Activated CD4-positive, alpha-beta T cell treated with anti-CD3 and anti-CD28 coated beads for 36 hours (primary cell): ENCODE data around the gene RAI1. TPM values are rescaled to one million over a fixed set of nuclear protein-coding genes. Genes with fewer than 3 reads are reported as not detected.

Experiments
- ATAC-seq: fragments of 200-7000 bp; cut with Tn5 transposase; one replicate; pipeline ENCODE4 v1.10.0; 2021; ENCODE audit warnings: mild to moderate bottlenecking, moderate library complexity
- CTCF ChIA-PET: fragments of 350-600 bp; sonication (Branson Sonifier 250); formaldehyde crosslinking; loops from one replicate; lab custom pipeline; 2021; ENCODE audit warnings: antibody characterized with exemption; lab: Charles Lee
- POLR2A ChIA-PET: fragments of 350-600 bp; sonication (Branson Sonifier 250); formaldehyde crosslinking; loops from one replicate; lab custom pipeline; 2021; ENCODE audit warnings: antibody characterized with exemption, inconsistent platforms; lab: Charles Lee
- DNase-seq: peaks from one replicate; pipeline ENCODE4 v3.0.0-alpha.2; 2020
- H3K27ac Mint-ChIP-seq: one replicate; pipeline ENCODE4 v1.8.0; 2021; ENCODE audit warnings: mixed read lengths
- H3K27me3 Mint-ChIP-seq: one replicate; pipeline ENCODE4 v1.8.0; 2021; ENCODE audit warnings: mixed read lengths
- H3K36me3 Mint-ChIP-seq: one replicate; pipeline ENCODE4 v1.8.0; 2021; ENCODE audit warnings: low read depth, mixed read lengths
- H3K4me1 Mint-ChIP-seq: one replicate; pipeline ENCODE4 v1.8.0; 2021; ENCODE audit warnings: mixed read lengths
- H3K4me3 Mint-ChIP-seq: one replicate; pipeline ENCODE4 v1.8.0; 2021; ENCODE audit warnings: mild to moderate bottlenecking, moderate library complexity, mixed read lengths
- H3K9me3 Mint-ChIP-seq: one replicate; pipeline ENCODE4 v1.8.0; 2021; ENCODE audit warnings: low read depth, mixed read lengths
- intact Hi-C, 2 experiments: fragments of 100-400 bp; cut with DNase I in 1 of 2; cut with micrococcal nuclease in 1 of 2; formaldehyde crosslinking; loops; one replicate each; pipeline versions ENCODE4 v1.14.2 to v1.15.1; 2022 to 2024; cut with DNase I, micrococcal nuclease
- total RNA-seq, 2 experiments: library from RNA; stranded (reverse); gene quantifications; one replicate each; pipeline ENCODE4 v1.2.3, GENCODE V29; 2021

Gene RAI1
- total RNA-seq, 2 experiments from 2014 or later, result 13.6 to 16.4 TPM

- intact Hi-C loops, result no loop called here
- Mint-ChIP-seq H3K36me3 (peaks cover 2% of the 10 kb centered on the region), H3K4me3 (no peak overlapping the region), H3K27me3 (peaks cover 24% of the 10 kb centered on the region), H3K27ac (no peak overlapping the region), H3K4me1 (peaks cover 34% of the 10 kb centered on the region), H3K9me3 (no peaks in the 10 kb centered on the region)
- POLR2A ChIA-PET, result no interaction called here
- CTCF ChIA-PET, result interaction anchor here (0.6 to 0.7 kb wide), 3 partner anchors 36 to 107 kb away, joined by 3 to 5 read pairs (median 3); no protein-coding TSS in a partner anchor
- no peak for ATAC-seq
- no peak for DNase-seq
These were observed 38.1 kb downstream of the RAI1 start for GRCh38 chr17:17719199-17719940.

GRCh38 chr17:17719966-17720543, 38.8 kb downstream of the RAI1 start:
- Mint-ChIP-seq H3K36me3 (peaks cover 2% of the 10 kb centered on the region), H3K27ac (no peak overlapping the region), H3K4me1 (peaks cover 38% of the 10 kb centered on the region), H3K27me3 (peaks cover 24% of the 10 kb centered on the region), H3K9me3 (no peaks in the 10 kb centered on the region), H3K4me3 (no peak overlapping the region)
- ChIA-PET CTCF (interaction anchor here (0.6 to 0.7 kb wide), 3 partner anchors 36 to 106 kb away, joined by 3 to 5 read pairs (median 3); no protein-coding TSS in a partner anchor), POLR2A (no interaction called here)
- ATAC-seq (no peak), DNase-seq (no peak)
- intact Hi-C loops, result no loop called here

GRCh38 chr17:17721140-17721668, 39.9 kb downstream of the RAI1 start:
- ATAC-seq, result no peak
- ChIA-PET CTCF (no interaction called here), POLR2A (no interaction called here)
- Mint-ChIP-seq H3K9me3 (no peaks in the 10 kb centered on the region), H3K27ac (no peak overlapping the region), H3K4me3 (no peak overlapping the region), H3K4me1 (peaks cover 45% of the 10 kb centered on the region), H3K27me3 (peaks cover 24% of the 10 kb centered on the region), H3K36me3 (peaks cover 2% of the 10 kb centered on the region)
- intact Hi-C loops, result no loop called here
- DNase-seq, result no peak

- CTCF ChIA-PET, result interaction anchor here (1.0 kb wide), 1 partner anchor 20 kb away, joined by 3 read pairs; no protein-coding TSS in a partner anchor
- POLR2A ChIA-PET, result no interaction called here
These were observed 41.0 kb downstream of the RAI1 start for GRCh38 chr17:17722081-17722905.

GRCh38 chr17:17722906-17723353, 41.7 kb downstream of the RAI1 start:
- DNase-seq (no peak), ATAC-seq (no peak)
- ChIA-PET POLR2A (no interaction called here), CTCF (interaction anchor here (1.0 kb wide), 1 partner anchor 19 kb away, joined by 3 read pairs; no protein-coding TSS in a partner anchor)
- Mint-ChIP-seq H3K4me3 (peak overlapping the region; percentile 73), H3K27me3 (peaks cover 24% of the 10 kb centered on the region), H3K27ac (no peak overlapping the region), H3K4me1 (peaks cover 45% of the 10 kb centered on the region), H3K36me3 (peaks cover 2% of the 10 kb centered on the region), H3K9me3 (no peaks in the 10 kb centered on the region)
- intact Hi-C loops, result loop anchor here (2.0 kb wide), 2 partner anchors 40 to 42 kb away; partner anchors contain the start of gene RAI1 (in 1 of the 2)

More at GRCh38 chr17:17722081-17722905, 41.0 kb downstream of the RAI1 start:
- Mint-ChIP-seq H3K27me3 (peaks cover 24% of the 10 kb centered on the region), H3K27ac (no peak overlapping the region), H3K9me3 (no peaks in the 10 kb centered on the region), H3K4me1 (peaks cover 51% of the 10 kb centered on the region), H3K36me3 (peaks cover 2% of the 10 kb centered on the region), H3K4me3 (peak overlapping the region; percentile 73)
- no peak for ATAC-seq
- intact Hi-C loops, result loop anchor here (2.0 kb wide), 2 partner anchors 39 to 41 kb away; partner anchors contain the start of gene RAI1 (in 1 of the 2)
- peak; percentile 24 for DNase-seq

- CTCF ChIA-PET, result interaction anchor here (1.0 kb wide), 2 partner anchors 19 to 33 kb away, joined by 3 read pairs; no protein-coding TSS in a partner anchor
- intact Hi-C loops, result loop anchor here (2.0 kb wide), 2 partner anchors 41 to 43 kb away; partner anchors contain the start of gene RAI1 (in 1 of the 2)
- H3K27ac Mint-ChIP-seq, result peak overlapping the region; percentile 19
- H3K36me3 Mint-ChIP-seq, result peaks cover 2% of the 10 kb centered on the region
- peaks cover 40% of the 10 kb centered on the region for H3K4me1 Mint-ChIP-seq
- H3K9me3 Mint-ChIP-seq, result no peaks in the 10 kb centered on the region
- POLR2A ChIA-PET, result no interaction called here
- H3K4me3 Mint-ChIP-seq, result peak overlapping the region; percentile 73
- ATAC-seq (peak; percentile 69), DNase-seq (peak; percentile 64)
- peaks cover 24% of the 10 kb centered on the region for H3K27me3 Mint-ChIP-seq
These were observed 42.4 kb downstream of the RAI1 start for GRCh38 chr17:17723354-17724261.

GRCh38 chr17:17724307-17725010, 43.2 kb downstream of the RAI1 start:
- CTCF ChIA-PET, result interaction anchor here (0.6 to 1.0 kb wide), 2 partner anchors 34 to 136 kb away, joined by 3 to 5 read pairs; no protein-coding TSS in a partner anchor
- peak overlapping the region; percentile 73 for H3K4me3 Mint-ChIP-seq
- H3K9me3 Mint-ChIP-seq, result no peaks in the 10 kb centered on the region
- intact Hi-C loops, result no loop called here
- peaks cover 24% of the 10 kb centered on the region for H3K27me3 Mint-ChIP-seq
- POLR2A ChIA-PET, result no interaction called here
- peaks cover 40% of the 10 kb centered on the region for H3K4me1 Mint-ChIP-seq
- H3K27ac Mint-ChIP-seq, result no peak overlapping the region
- ATAC-seq, result peak; percentile 32
- H3K36me3 Mint-ChIP-seq, result peaks cover 2% of the 10 kb centered on the region
- peak; percentile 43 for DNase-seq

GRCh38 chr17:17725011-17725751, 43.9 kb downstream of the RAI1 start:
- H3K27ac Mint-ChIP-seq, result no peak overlapping the region
- DNase-seq (no peak), ATAC-seq (no peak)
- ChIA-PET CTCF (no interaction called here), POLR2A (no interaction called here)
- H3K4me3 Mint-ChIP-seq, result no peak overlapping the region
- no peaks in the 10 kb centered on the region for H3K9me3 Mint-ChIP-seq
- peaks cover 24% of the 10 kb centered on the region for H3K27me3 Mint-ChIP-seq
- H3K4me1 Mint-ChIP-seq, result peaks cover 40% of the 10 kb centered on the region
- intact Hi-C loops, result no loop called here
- peaks cover 2% of the 10 kb centered on the region for H3K36me3 Mint-ChIP-seq

GRCh38 chr17:17725752-17726457, 44.6 kb downstream of the RAI1 start:
- Mint-ChIP-seq H3K4me3 (no peak overlapping the region), H3K27ac (no peak overlapping the region), H3K36me3 (peaks cover 2% of the 10 kb centered on the region), H3K9me3 (no peaks in the 10 kb centered on the region), H3K27me3 (peaks cover 24% of the 10 kb centered on the region), H3K4me1 (peaks cover 40% of the 10 kb centered on the region)
- intact Hi-C loops, result loop anchor here in 1 of 2 experiments (2.0 kb wide), 1 partner anchor 57 kb away; no protein-coding TSS in a partner anchor
- no peak for DNase-seq
- CTCF ChIA-PET, result no interaction called here
- POLR2A ChIA-PET, result no interaction called here
- no peak for ATAC-seq
